Measurements from ENCODE around the gene IFI27L1. TPM values are rescaled to one million over a fixed set of nuclear protein-coding genes. Genes with fewer than 3 reads are reported as not detected.

The IFI27L1 gene
- total and polyA plus RNA-seq, 2 experiments from 2014 or later: 9.7 to 28.6 TPM

GRCh38 chr14:94129111-94129757 is 48.1 kb downstream of the IFI27L1 start, which contains the start of gene IFI27L2:
TSS of gene IFI27L2 (minus strand) at chr14:94129604. CDS start at chr14:94129564, 40 bp downstream.
- H2AFZ ChIP-seq: peak within 1 kb of the TSS; percentile 96
- no peaks in the 10 kb centered on the region for H3K27me3 ChIP-seq (ENCODE audit: insufficient read depth)
- H3K27ac ChIP-seq (ENCODE audit: low read depth): peak within 1 kb of the TSS; percentile 10; the same call in 1 of the 2 replicates
- H3K4me2 ChIP-seq: peak within 1 kb of the TSS; percentile 81
- no peaks in the 10 kb centered on the region for H4K20me1 ChIP-seq (replicated peaks; ENCODE audit: insufficient read depth)
- peak within 1 kb of the TSS; percentile 57 for H3K4me3 ChIP-seq
- Mint-ChIP-seq H3K4me1 (peaks cover 8% of the 10 kb centered on the region), H3K27ac (peak within 1 kb of the TSS; percentile 85), H3K4me3 (peak within 1 kb of the TSS; percentile 82), H3K27me3 (ENCODE audit: insufficient read depth, low read depth, poor library complexity) (peaks cover 5% of the 10 kb centered on the region), H3K36me3 (ENCODE audit: low read depth) (no peaks in the 10 kb centered on the region), H3K9me3 (no peaks in the 10 kb centered on the region)
- H3F3A ChIP-seq (replicated peaks; ENCODE audit: low read depth): no peaks in the 10 kb centered on the region
- no peaks in the 10 kb centered on the region for H3K79me2 ChIP-seq (replicated peaks; ENCODE audit: insufficient read depth)
- TF ChIP-seq REST (IDR thresholded peaks at IDR 0.05; ENCODE audit: unreplicated experiment) (no peak), POLR2AphosphoS5 (IDR thresholded peaks at IDR 0.05; ENCODE audit: low read depth) (peak; percentile 55), ETS1 (IDR thresholded peaks at IDR 0.05) (peak; percentile 24; the same call in 1 of the 2 replicates), ZNF114 (CRISPR knock-in tag; IDR thresholded peaks at IDR 0.05) (no peak), STAT1 (IDR thresholded peaks at IDR 0.05; ENCODE audit: unreplicated experiment) (no peak), CTCF (conservative IDR thresholded peaks at IDR 0.05; ENCODE audit: low read depth in 2 of 2) (no peak; a peak in 1 of 4 replicates)
- H3K4me1 ChIP-seq (ENCODE audit: insufficient read depth): peaks cover 11% of the 10 kb centered on the region; the same call in 1 of the 2 replicates
- no peaks in the 10 kb centered on the region for H3K9me2 ChIP-seq (ENCODE audit: insufficient read depth)
- no peaks in the 10 kb centered on the region for H3K36me3 ChIP-seq (ENCODE audit: insufficient read depth)
- ATAC-seq (peak; percentile 87), DNase-seq (ENCODE audit: low spot score) (peak; percentile 92)

Data from GM23338 (cell line).